Measurements from ENCODE around the gene MTMR1.

MTMR1 gene

GRCh38 chrX:150762258-150763165, 69.3 kb downstream of the MTMR1 start:
- DNase-seq (ENCODE audit: low read depth in 3 of 3) = no peak

GRCh38 chrX:150763303-150763797, 70.2 kb downstream of the MTMR1 start:
- DNase-seq (ENCODE audit: low read depth in 3 of 3) = no peak

- DNase-seq (ENCODE audit: low read depth in 3 of 3) = no peak
Observed at GRCh38 chrX:150763810-150764209, 70.6 kb downstream of the MTMR1 start.

- no peak for DNase-seq (ENCODE audit: low read depth in 3 of 3)
Observed at GRCh38 chrX:150765237-150765636, 72.0 kb downstream of the MTMR1 start.

- no peak for DNase-seq (ENCODE audit: low read depth in 3 of 3)
Observed at GRCh38 chrX:150765782-150766350, 72.7 kb downstream of the MTMR1 start.

GRCh38 chrX:150766351-150767044, 73.3 kb downstream of the MTMR1 start:
- no peak for DNase-seq (ENCODE audit: low read depth in 3 of 3)

GRCh38 chrX:150767045-150767395, 73.8 kb downstream of the MTMR1 start:
- no peak for DNase-seq (ENCODE audit: low read depth in 3 of 3)

GRCh38 chrX:150767475-150768131, 74.4 kb downstream of the MTMR1 start:
- DNase-seq (ENCODE audit: low read depth in 3 of 3) = peak in 1 of 3 experiments; percentile 13

- DNase-seq (ENCODE audit: low read depth in 3 of 3) = no peak
Observed at GRCh38 chrX:150768132-150768485, 74.9 kb downstream of the MTMR1 start.

GRCh38 chrX:150768580-150769190, 75.5 kb downstream of the MTMR1 start:
- no peak for DNase-seq (ENCODE audit: low read depth in 3 of 3)

GRCh38 chrX:150769408-150769807, 76.2 kb downstream of the MTMR1 start:
- DNase-seq (ENCODE audit: low read depth in 3 of 3) = no peak

- DNase-seq (ENCODE audit: low read depth in 3 of 3) = no peak
Observed at GRCh38 chrX:150770623-150771022, 77.4 kb downstream of the MTMR1 start.

- no peak for DNase-seq (ENCODE audit: low read depth in 3 of 3)
Observed at GRCh38 chrX:150771116-150771515, 77.9 kb downstream of the MTMR1 start.

- DNase-seq (ENCODE audit: low read depth in 3 of 3) = peak; percentile 61 to 68 (median 63)
Observed at GRCh38 chrX:150772150-150772970, 79.2 kb downstream of the MTMR1 start.

- DNase-seq (ENCODE audit: low read depth in 3 of 3) = no peak
Observed at GRCh38 chrX:150773117-150773516, 79.9 kb downstream of the MTMR1 start.

- DNase-seq (ENCODE audit: low read depth in 3 of 3) = no peak
Observed at GRCh38 chrX:150773634-150774033, 80.4 kb downstream of the MTMR1 start.

- DNase-seq (ENCODE audit: low read depth in 3 of 3) = no peak
Observed at GRCh38 chrX:150774798-150775568, 81.8 kb downstream of the MTMR1 start.

GRCh38 chrX:150775569-150776350, 82.6 kb downstream of the MTMR1 start:
- DNase-seq (ENCODE audit: low read depth in 3 of 3) = no peak

- no peak for DNase-seq (ENCODE audit: low read depth in 3 of 3)
Observed at GRCh38 chrX:150777328-150777992, 84.3 kb downstream of the MTMR1 start.

Measured in stimulated activated CD4-positive, alpha-beta T cell treated with anti-CD3 and anti-CD28 coated beads, TNF-alpha, amount 100 ng/mL, for 24 hours (primary cell).